Activated T-helper 1 cell treated with anti-CD3 and anti-CD28 coated beads, Interleukin-2, amount 50 U/mL, for 16 hours (primary cell): ENCODE data around the gene CDK14.
"Not testable (repeated sequence)": the region's sequence is repeated elsewhere in the genome, so short reads cannot be mapped to it uniquely, and the experiment has no call there.

ENCODE experiments used
- DNase-seq, 2 donors: peaks; one replicate each; pipeline ENCODE4 v3.0.0-alpha.2; 2020; ENCODE audit warnings: low read depth in 1 of 2, low spot score in 1 of 2

Gene CDK14

DNA sequence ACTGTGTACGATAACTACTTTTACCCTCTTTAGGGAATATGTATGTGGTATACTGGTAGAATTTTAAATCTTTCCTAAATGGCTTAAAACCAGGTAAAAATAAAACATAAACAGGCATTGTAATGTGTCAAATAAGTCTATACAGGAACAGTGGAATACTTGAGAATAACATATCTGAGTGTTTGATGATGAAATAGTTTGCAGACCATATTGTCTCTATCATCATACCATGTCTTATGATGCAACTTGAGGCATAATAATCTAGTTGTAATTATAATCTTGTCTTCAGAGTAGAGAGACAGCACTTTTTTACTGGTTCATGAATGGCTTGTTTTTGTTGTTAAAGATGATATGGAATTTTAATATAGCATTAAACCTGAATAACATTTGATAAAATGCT lies 293.5 kb downstream of the CDK14 start:
- no peak for DNase-seq

DNA sequence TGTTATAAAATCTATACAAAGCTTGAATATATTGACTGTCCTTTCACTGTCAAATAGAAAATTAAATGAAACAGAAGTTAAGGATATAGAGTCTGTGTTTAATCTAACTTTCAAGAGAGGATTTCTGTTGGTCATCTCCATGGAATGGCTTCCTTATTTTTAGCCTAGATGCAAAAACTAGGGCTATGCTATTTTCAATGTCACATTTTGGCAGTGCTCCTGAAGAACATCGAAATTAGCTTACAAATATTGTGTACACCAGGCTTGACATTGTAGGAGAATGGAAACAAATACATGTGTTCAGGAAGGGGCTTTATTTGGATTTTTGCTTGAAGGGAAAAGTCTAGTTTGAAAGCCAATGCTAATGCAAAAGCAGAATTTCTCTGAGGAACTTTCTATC lies 295.4 kb downstream of the CDK14 start:
- DNase-seq = no peak

DNA sequence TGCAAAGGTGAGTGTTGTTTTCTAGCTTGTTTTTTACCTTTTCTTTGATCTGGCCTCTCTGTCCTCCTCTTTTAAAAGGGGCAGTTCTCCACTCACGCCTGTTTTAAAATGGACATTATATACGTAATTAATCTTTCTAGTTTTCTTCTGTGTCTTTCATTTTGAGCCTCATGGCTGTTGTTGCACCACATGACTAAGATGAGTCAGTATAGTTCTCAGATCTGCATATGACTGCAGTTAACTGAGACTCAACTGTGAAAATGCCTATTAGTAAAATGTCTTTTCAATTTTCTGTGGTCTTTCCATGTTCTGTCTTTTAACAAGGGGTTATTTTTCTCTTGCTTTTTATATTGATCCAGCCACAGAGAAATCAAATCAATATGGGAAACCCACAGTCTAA lies 296.1 kb downstream of the CDK14 start:
- DNase-seq = no peak

DNA sequence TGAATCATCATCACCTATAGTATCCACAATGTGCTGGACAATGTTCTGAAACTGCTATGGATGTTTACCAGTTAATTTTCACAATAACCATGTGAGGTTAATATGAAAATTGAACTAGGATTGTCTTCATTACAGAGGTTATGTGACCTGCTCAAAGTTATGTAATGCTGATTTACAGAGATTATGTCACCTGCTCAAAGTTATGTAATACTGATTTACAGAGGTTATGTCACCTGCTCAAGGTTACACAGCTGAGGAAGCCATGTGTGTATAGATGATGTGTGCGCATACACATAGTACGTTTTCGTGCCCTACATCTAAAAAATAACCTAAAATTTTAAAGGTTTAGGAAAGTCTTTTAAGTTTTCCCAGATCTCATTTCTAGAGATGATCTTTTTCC lies 298.0 kb downstream of the CDK14 start:
- DNase-seq = no peak

DNA sequence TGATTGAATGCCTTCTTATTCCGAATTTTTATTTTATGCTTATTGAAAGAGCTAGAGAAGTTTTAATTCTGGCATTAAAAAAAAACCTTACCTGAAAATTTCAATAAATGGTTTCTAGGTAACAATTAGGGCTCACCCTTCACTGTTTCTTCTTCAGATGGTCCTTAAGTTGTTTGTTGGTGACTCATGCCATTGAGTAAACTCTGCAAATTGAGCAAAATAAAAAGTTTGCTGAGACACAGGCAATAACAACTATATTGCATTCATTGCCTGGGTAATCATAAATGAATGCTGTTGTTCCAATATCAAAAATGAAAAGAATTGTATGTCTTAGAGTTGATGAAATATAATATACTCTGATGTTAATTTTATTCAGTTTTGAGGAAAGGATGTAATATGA lies 300.3 kb downstream of the CDK14 start:
- no peak for DNase-seq

DNA sequence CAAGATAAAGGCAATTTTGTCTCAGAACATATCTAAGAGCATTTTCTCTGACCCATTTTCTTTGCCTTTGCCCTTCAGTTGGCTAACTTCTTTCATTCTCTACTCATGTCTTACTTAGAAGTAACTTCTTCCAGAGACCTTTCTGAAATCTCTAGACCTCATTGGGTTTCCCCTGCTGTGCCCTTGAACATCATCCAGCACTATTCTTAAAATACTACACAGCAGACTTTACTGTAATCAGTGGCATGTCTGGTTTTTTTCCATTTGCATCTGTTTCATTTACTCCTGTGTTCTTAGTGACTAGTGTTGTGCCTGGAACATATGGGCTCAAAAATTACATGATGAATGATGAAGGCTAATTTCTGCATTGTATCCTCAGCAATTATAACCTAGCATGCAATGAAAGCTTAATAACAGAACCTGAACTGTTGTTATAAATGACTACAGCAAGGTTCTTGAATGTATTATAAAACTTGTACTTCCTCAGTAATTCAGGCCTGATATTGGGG lies 301.9 kb downstream of the CDK14 start:
- no peak for DNase-seq

DNA sequence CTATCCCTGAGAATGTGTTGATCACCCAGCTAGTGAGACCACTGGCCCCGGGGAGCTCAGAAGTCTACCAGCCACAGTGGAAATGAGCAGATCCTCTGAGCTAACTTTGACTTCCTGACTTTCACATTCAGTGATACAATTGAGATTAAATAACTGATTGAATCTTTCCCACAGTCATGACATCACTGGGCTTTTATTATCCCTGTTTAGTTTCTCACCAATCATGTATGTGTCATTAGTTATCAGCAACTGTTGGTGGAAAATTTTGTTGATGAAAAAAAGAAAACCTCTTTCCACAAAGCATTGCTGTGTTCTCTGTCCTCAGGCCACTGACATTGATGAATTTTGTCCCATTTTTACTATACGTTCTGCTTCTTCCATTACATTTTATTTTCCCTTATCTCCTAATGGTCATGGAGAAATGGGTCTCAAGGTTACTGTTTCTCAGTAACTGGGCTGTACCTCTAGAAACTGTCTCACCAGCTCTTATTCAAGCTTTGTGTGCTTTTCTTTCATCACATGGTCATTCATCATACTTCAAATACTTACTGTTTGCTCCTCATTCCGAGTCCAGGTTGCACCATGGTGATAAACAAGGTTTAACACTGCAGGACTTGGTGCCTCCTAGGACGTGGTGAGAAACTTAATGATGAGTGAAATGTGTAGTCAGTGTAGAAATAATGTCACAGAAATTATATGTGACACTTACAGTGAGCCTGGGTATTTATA lies 304.7 kb downstream of the CDK14 start:
- DNase-seq = no peak

DNA sequence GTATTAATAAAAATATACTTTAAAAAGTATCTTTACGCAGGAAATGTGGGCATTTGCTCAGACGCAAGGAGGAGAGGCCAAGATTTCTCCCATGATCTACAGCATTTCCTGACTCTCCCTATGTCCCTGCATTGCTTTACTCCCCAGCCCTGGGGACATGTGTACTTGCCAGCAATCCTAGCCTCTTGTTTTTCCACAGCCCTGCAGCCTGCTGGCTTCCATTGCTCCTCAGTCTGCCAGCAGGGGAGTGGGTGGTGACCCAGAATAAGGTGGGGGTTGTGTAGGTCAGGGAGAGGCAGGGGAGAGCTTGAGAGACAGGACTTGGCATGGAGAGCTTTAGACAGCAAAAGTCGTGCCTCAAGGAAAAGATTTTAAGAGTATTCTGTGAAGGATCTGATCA lies 307.7 kb downstream of the CDK14 start:
- DNase-seq = no peak

DNA sequence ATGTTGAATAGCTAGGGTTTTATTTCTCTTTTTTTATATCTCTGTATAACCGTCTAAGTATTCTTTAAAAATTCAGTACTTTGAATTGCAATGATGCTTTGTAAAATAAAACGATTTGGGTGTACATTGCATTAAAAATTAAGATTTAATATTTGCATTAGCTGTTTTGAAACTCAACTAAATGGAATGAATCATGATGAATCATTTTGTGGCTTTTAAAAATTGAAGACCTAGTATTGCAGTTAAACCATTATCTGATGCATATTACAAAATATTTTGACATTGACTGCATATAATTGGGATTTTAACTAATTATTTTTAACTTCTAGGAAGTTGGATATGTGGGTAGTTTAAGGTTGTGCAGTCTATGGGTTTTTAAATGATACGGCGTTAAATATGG lies 314.0 kb downstream of the CDK14 start:
- no peak for DNase-seq

DNA sequence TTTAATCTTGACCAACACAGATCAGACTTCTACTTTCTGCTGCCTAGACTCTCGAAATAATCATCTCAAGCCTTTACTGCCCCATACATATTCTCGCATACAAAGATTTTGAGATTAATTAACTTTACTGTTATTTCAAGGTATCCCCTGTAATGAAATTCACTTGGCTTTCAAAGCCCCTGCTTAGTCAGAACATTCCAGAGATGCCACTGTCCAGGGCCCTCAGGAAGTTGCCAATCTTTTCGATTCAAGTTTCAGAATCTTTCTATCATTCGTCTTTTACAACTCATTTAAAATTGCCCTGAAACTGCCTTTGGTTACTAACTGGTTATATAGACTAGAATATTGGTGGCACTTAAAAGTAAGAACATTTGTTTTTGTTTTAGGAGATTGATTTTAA lies 320.2 kb downstream of the CDK14 start:
- DNase-seq = no peak

DNA sequence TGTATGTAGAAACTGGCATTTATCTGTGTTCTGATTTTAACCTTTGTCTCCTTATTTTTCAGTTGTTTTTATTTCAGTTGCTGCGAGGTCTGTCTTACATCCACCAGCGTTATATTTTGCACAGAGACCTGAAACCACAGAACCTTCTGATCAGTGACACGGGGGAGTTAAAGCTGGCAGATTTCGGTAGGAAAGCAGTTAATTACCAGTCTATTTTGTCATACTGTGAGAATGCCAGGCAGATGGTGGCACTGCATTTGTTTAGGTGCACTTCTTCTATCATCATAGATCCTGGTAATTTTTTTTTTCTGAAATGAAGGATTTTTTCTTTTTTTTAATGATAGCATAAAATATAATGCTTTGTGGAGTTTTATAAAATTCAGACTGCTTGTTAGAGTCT lies 321.4 kb downstream of the CDK14 start:
- no peak for DNase-seq

DNA sequence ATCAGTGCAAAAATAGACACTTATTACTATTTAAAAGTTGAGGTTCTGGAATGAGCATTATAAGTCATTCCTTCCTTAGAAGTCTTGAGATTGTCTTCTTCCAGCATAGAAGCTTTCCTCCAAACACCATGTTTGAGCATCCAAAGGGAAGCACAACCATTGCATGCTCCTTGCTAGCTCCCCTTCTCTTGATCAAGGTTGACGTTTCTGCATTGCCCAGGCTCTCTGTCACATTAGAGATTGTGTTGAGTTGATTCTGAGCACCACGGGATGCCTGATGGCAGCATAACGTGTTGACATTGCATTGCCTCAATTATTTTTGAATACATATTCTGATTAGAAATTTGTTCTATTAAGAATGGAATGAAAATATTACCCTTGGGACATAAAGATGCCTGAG lies 322.2 kb downstream of the CDK14 start:
- no peak for DNase-seq

DNA sequence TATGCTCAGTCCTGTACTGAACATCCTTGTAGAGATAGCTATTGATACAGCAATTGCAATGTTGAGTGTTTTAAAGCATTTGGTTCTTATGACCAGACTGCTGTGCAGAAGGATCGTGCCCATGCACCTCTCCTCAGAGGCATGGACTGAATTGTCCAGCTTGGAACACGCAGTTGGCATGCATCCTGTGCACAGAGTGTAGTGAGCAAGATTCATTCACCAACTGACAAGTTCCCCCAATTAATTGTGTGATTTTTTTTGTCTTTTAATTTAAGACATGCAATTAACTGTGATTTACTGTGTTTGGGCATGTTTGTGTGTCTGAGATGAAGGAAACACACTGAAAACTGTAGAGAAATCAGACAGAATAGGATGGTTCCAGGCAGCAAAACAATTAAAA lies 323.7 kb downstream of the CDK14 start:
- DNase-seq = no peak

DNA sequence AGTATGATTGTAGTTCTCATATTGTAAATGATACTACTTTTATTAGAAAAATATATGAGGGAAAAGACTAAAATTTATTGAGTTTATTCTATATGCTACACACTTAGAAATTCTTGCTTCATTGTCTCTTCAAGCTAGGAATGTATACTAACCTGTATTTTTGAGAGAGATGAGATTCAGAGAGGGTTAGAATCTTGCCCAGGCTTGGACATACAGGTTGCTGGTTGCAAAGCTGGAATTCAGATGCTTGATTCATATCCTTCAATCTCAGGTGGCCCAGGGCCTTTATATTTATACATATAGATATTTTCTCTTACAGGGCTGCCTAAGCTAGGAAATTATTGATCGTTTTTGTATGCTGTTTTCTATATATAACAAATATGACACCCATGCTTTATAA lies 324.2 kb downstream of the CDK14 start:
- no peak for DNase-seq

DNA sequence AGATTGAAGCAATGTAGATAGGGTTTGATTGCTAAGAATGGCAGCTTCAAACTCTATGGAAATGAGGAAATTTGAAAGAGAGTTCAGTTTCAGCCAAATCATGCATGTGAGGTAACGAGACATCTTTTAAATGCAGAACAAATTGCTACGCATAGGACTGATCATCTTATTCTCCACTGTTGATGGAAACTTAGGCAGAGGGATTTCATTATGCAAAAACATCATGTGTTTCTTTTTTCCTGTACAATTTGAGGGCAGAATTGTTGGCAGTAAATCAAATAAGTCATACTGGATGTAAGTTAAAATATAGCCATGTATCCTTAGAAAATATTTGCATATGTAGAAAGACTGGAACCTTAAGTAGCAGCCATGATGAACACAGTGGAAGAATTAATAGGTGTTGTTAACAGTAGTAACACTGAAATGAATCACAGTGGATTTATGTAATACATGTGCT lies 327.4 kb downstream of the CDK14 start:
- DNase-seq = no peak

DNA sequence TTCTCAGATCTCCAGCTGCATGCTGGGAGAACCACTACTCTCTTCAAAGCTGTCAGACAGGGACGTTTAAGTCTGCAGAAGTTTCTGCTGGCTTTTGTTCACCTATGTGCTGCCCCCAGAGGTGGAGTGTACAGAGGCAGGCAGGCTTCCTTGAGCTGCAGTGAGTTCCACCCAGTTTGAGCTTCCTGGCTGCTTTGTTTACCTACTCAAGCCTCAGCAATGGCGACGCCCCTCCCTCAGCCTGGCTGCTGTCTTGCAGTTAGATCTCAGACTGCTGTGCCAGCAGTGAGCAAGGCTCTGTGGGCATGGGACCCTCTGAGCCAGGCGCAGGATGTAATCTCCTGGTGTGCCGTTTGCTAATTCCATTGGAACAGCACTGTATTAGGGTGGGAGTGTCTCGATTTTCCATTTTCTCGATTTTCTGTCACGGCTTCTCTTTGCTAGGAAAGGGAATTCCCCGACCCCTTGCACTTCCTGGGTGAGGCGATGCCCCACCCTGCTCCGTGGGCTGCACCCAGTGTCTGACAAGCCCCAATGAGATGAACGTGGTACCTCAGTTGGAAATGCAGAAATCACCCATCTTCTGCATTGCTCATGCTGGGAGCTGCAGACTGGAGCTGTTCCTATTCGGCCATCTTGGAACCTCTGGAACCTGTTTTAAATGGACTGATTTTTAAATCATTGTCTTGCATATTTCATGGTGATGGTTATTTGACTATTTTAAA lies 332.7 kb downstream of the CDK14 start:
- DNase-seq = not testable (repeated sequence)

DNA sequence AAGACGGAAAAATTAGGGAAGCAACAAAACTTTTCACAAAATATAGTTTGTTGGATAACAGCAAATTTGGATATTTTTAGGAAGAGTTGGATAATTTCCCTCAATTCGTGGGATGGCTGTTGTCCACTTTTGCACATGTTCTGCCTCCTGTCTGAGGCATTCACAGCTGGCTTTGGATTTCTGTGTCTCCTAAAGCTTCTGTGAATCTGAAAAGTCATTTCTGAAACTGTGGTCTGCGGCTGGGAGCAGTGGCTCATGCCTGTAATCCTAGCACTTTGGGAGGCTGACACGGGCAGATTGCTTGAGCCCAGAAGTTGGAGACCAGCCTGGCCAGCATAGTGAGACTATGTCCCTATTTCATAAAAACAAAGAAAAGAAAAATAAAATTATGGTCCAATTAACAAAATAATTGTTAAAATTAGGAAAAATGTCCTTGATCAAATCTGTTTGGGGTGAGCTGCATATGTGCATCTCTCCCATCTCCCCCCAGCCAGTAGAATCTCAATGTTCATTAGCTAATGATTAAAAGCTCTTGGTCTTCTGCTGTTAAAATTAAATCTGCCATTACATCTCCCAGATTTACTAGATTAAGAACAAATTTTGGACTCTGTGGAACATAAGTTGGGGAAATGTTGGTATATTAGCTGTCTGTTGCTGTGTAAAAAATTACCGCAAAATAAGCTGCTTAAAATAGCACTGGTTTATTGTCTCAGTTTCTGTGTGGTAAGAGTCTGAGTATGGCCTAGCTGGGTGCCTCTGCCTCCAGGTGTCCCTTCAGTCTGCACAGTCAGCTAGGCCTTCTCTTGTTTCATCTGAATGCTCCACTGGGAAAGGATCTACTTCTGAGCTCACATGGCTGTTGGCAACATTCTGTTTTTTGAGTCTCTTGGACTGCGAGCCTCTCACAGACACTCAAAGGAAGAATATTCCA lies 336.1 kb downstream of the CDK14 start:
- no peak for DNase-seq

DNA sequence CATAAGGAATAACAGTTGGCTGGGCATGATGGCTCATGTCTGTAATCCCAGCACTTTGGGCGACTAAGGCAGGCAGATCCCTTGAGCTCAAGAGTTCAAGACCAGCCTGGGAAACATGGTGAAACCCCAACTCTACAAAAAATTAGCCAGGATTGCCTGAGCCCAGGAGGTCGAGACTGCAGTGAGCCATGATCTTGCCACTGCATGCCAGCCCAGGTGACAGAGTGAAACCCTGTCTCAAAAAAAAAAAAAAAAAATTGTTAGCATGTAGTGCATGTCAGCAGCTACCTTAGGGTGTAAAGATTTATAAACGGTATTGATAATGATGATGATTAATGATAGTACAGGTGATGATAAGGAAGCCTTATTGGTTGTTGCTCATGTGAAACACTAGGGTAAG lies 336.9 kb downstream of the CDK14 start:
- DNase-seq = no peak

DNA sequence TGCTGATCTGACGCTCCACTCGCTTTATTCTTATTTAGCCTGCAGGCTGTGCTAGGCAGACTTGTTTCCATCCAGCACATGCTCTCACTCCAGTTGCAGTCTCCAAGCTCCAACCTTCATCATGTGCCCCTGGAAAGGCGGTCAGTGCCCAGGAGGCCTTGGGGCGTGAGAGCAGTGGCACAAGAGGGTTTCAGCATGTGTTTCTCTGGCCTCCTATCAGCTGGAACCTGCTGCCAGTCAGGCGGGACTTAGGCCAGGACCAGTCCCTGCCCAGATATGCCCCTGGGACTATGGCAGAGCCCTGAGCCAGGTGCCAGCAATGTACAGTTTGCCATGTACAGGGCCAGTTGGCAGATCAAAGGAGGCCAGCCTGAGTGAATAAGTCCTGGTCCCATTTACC lies 337.9 kb downstream of the CDK14 start:
- DNase-seq = no peak

DNA sequence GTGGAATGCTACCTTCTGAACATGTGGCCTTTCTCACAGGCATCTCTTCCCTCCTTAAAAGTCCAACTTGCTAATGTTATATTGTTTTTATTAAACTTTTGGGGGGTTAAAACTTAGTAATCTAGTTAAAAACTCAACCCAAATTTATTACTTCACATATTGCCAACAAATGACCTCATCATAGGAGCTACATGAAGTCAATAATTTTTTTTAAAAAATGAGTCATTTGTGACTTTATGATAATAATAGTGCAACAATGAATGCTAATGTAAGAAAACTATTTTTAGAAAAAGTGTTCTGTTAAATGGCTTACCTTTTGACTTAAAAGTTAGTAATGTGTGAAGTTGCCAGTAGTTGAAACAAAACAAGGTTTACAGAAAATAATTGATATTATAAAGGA lies 342.2 kb downstream of the CDK14 start:
- no peak for DNase-seq

DNA sequence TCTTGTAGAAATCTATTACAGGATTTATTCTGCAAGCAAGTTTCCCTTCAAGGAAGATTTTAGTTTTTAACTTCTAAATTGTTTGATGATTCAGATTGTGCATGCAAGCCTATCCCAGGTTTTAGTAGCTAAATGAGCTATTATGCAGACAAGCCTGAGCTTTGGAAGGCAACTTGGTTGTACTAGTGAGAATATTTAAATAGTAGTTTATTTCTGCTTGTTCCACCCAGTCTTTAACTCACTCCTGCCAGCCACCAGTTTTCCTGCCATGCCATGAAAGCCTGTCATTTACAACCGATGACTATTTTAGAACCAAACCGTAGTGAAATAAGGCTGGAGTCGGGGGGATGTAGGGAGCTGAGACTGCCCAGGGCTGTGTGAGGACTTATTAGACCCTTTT lies 343.5 kb downstream of the CDK14 start:
- no peak for DNase-seq

DNA sequence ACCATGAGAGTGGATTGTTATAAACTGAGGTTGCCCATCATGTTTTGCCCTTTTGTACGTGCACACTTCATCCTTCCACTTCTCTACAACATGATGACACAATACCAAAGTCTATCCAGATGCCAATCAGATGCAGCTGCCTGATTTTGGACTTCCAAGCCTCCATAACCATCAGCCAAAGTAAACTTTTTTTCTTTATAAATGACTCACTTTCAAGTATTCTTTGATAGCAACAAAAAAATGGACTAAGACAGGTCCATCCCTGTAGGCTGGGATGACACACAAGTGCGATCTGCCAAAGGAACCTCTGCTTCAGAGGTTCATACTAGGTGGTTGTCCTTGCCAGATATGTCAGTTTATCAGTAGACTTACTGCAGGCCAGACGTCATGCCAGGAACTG lies 347.9 kb downstream of the CDK14 start:
- no peak for DNase-seq
